ENCODE results near the gene GLB1L. TPM values are rescaled to one million over a fixed set of nuclear protein-coding genes. Genes with fewer than 3 reads are reported as not detected.

Gene GLB1L
- total and polyA plus RNA-seq, 2 of the 8 experiments (the other 6 are each of a cell fraction or from before 2014, with no cell fraction given), result 3.7 to 4.0 TPM

DNA sequence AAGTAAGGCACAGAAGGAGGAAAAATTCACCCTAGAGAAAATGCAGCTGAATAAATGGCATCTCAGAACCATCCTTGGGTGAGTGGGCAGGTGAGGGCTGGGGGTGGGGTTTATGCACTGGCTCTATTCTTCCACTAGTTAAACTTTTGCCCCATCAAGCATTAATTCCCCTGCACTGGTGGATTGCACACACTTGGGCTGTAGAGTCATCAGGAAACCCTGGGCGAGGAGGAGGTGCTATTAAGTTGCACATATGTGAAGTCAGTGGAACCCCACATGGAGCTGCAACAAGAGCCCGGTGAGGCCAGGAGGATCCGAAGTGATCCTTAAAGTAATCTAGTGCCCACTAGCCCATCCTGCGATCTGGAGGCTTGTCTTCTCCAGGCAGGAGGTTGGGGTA, 27.1 kb upstream of the GLB1L start:
- no peak for FAIRE-seq
- WGBS, 2 experiments (ENCODE audit: extremely low coverage in 1 of 2, insufficient coverage in 1 of 2, insufficient read length in 1 of 2, insufficient replicate concordance in 2 of 2, low coverage in 1 of 2, low lambda C conversion rate in 2 of 2, missing lambda C conversion rate in 1 of 2), result 82% methylated on average over 4 of the region's 4 CpGs; no CpG with 5 or more reads in 1 of the 2 experiments

More for the DNA sequence above, 27.1 kb upstream of the GLB1L start:
- TF ChIP-seq JUN (IDR thresholded peaks at IDR 0.05; ENCODE audit: low read depth, low read length) (no peak), ZNF274 (IDR thresholded peaks at IDR 0.05; ENCODE audit: borderline replicate concordance, extremely low read depth, low read length) (no peak), FOSL1 (IDR thresholded peaks at IDR 0.05; ENCODE audit: insufficient read depth, low read depth, low read length) (no peak), RBBP5 (IDR thresholded peaks at IDR 0.05; ENCODE audit: borderline replicate concordance, low read depth, low read length) (no peak), SP2 (IDR thresholded peaks at IDR 0.05; ENCODE audit: low read length) (no peak), YY1 (IDR thresholded peaks at IDR 0.05; ENCODE audit: low read depth, low read length) (no peak), MAFK (IDR thresholded peaks at IDR 0.05; ENCODE audit: low read depth, low read length) (no peak)
- Histone ChIP-seq H2AK5ac (ENCODE audit: low read depth, low read length) (no peak overlapping the region), H3K79me1 (ENCODE audit: low read depth, low read length) (no peaks in the 10 kb centered on the region), H3K27me3 (replicated peaks in 1 of 4; ENCODE audit: control insufficient read depth in 3 of 4, extremely low read depth in 1 of 4, insufficient read depth in 3 of 4, low read length in 3 of 4) (peaks cover 0 to 3% (median 0%) of the 10 kb centered on the region in 4 experiments; a peak in 2 of 7 replicates), H3K9me3 (ENCODE audit: insufficient read depth in 2 of 2, low read depth in 1 of 2, low read length in 1 of 2) (no peaks in the 10 kb centered on the region), H3K79me2 (ENCODE audit: control insufficient read depth in 1 of 2, insufficient read depth in 2 of 2, low read length in 2 of 2) (no peaks in the 10 kb centered on the region), H3K56ac (replicated peaks; ENCODE audit: insufficient read length, low read depth, low read length) (no peak overlapping the region), H3K18ac (ENCODE audit: extremely low read depth, low read length) (no peak overlapping the region), H3K14ac (ENCODE audit: insufficient read length) (no peak overlapping the region), H4K5ac (ENCODE audit: insufficient read length, low read depth, low read length) (no peak overlapping the region), H3K23ac (ENCODE audit: insufficient read length) (no peak overlapping the region), H2BK5ac (ENCODE audit: low read depth, low read length) (no peak overlapping the region), H2BK12ac (ENCODE audit: low read depth, low read length) (no peak overlapping the region), H3K4ac (replicated peaks; ENCODE audit: insufficient read length, low read depth, low read length) (no peak overlapping the region), H3K9ac (replicated peaks in 1 of 4; ENCODE audit: extremely low read depth in 1 of 4, low read depth in 3 of 4, low read length in 3 of 4) (no peak overlapping the region), H2BK120ac (replicated peaks; ENCODE audit: low read depth, low read length) (no peak overlapping the region), H4K20me1 (replicated peaks in 1 of 2; ENCODE audit: control insufficient read depth in 1 of 2, insufficient read depth in 2 of 2, low read length in 2 of 2) (no peaks in the 10 kb centered on the region), H2AFZ (ENCODE audit: low read length) (no peak overlapping the region), H3K23me2 (ENCODE audit: low read depth, low read length) (no peaks in the 10 kb centered on the region), H4K8ac (ENCODE audit: extremely low read depth, insufficient read depth, low read length) (no peak overlapping the region), H3K4me1 (replicated peaks in 1 of 4; ENCODE audit: control insufficient read depth in 3 of 4, insufficient read depth in 4 of 4, low read length in 3 of 4) (peaks cover 0 to 3% (median 0%) of the 10 kb centered on the region in 4 experiments; a peak in 2 of 7 replicates), H3K27ac (ENCODE audit: low read depth, low read length) (no peak overlapping the region), H3K36me3 (ENCODE audit: control insufficient read depth in 2 of 4, insufficient read depth in 4 of 4, low read length in 3 of 4) (no peaks in the 10 kb centered on the region), H3K4me3 (ENCODE audit: extremely low read depth in 1 of 4, insufficient read depth in 2 of 4, low read depth in 3 of 4, low read length in 4 of 4) (no peak overlapping the region), H2BK15ac (ENCODE audit: low read length) (no peak overlapping the region), H4K91ac (replicated peaks; ENCODE audit: insufficient read length, low read length) (no peak overlapping the region), H2BK20ac (ENCODE audit: low read length) (no peak overlapping the region), H3K4me2 (ENCODE audit: insufficient read depth in 1 of 2, low read depth in 2 of 2, low read length in 2 of 2) (no peak overlapping the region)
- no peak for DNase-seq (ENCODE audit: low read depth in 1 of 2, low spot score in 2 of 2)
- POLR2A ChIA-PET (ENCODE audit: partially characterized antibody), result no interaction called here
- CTCF ChIA-PET (ENCODE audit: partially characterized antibody), result interaction anchor here (1.3 to 2.9 kb wide), 2 partner anchors 10 to 23 kb away, joined by 3 to 12 read pairs; no protein-coding TSS in a partner anchor
